Panc1 (cell line): ENCODE measurements around the gene MKRN2OS. TPM values are rescaled to one million over a fixed set of nuclear protein-coding genes. Genes with fewer than 3 reads are reported as not detected.

Experiments
- ATAC-seq: fragments of 200-7000 bp; cut with Tn5 transposase; 2 replicates; pipeline ENCODE4 v1.9.1; 2020; ENCODE audit warnings: mild to moderate bottlenecking, moderate library complexity
- BruUV-seq: library from RNA; stranded (reverse); fragments of 400-500 nt; replicated peaks from 2 replicates; lab custom pipeline; 2021; lab: Mats Ljungman, UMichigan
- CTCF ChIA-PET: fragments of 300-600 bp; sonication (Branson Sonifier 250); formaldehyde crosslinking; loops from one replicate; lab custom pipeline; 2022; ENCODE audit warnings: antibody characterized with exemption; lab: Charles Lee
- POLR2A ChIA-PET: fragments of 300-600 bp; sonication (Branson Sonifier 250); formaldehyde crosslinking; loops from one replicate; lab custom pipeline; 2022; ENCODE audit warnings: antibody characterized with exemption; lab: Charles Lee
- DNase-seq: peaks from one replicate; pipeline ENCODE4 v3.0.0-alpha.2; 2010; ENCODE audit warnings: low read depth, low spot score
- H3K27ac ChIP-seq: 2 replicates; pipeline ENCODE4 v1.5.1; 2011; ENCODE audit warnings: mild to moderate bottlenecking, low read length, inconsistent platforms
- H3K27me3 ChIP-seq: fragments of 200-500 bp; sonication (Bioruptor generic); 2 replicates; pipeline ENCODE4 v1.6.0; 2014; ENCODE audit warnings: low read length, inconsistent platforms; ENCODE audit not compliant: control insufficient read depth, insufficient read depth
- H3K36me3 ChIP-seq: fragments of 200-500 bp; sonication (Bioruptor generic); 2 replicates; pipeline ENCODE4 v1.5.1; 2014; ENCODE audit warnings: inconsistent platforms, mild to moderate bottlenecking, low read length, moderate library complexity; ENCODE audit not compliant: control insufficient read depth, insufficient read depth
- H3K4me1 ChIP-seq: 2 replicates; pipeline ENCODE4 v1.5.1; 2011; ENCODE audit warnings: inconsistent platforms, mild to moderate bottlenecking, low read length, moderate library complexity; ENCODE audit not compliant: control insufficient read depth, insufficient read depth
- H3K4me3 ChIP-seq, 2 experiments: 2 replicates each; pipeline ENCODE4 v1.5.1; 2011 to 2012; ENCODE audit warnings: low read depth in 2 of 2, low read length in 2 of 2, mild to moderate bottlenecking in 2 of 2, inconsistent platforms in 1 of 2, moderate library complexity in 1 of 2
- H3K9me3 ChIP-seq: fragments of 200-500 bp; sonication (Bioruptor generic); 2 replicates; pipeline ENCODE4 v1.5.1; 2014; ENCODE audit warnings: low read depth, mild to moderate bottlenecking, inconsistent platforms, low read length, moderate library complexity; ENCODE audit not compliant: control insufficient read depth, insufficient read depth
- CTCF ChIP-seq: fragments of 450-650 bp; IDR thresholded peaks from 2 replicates; pipeline ENCODE4 v1.5.1; 2017; ENCODE audit warnings: mild to moderate bottlenecking
- POLR2AphosphoS5 ChIP-seq: IDR thresholded peaks from 2 replicates; pipeline ENCODE4 v1.6.1; 2012; ENCODE audit warnings: mild to moderate bottlenecking, low read depth, low read length, moderate library complexity
- REST ChIP-seq, 2 experiments: IDR thresholded peaks; 2 replicates each; pipeline ENCODE4 v1.6.1; 2011 to 2012; ENCODE audit warnings: low read depth in 2 of 2, control low read depth in 1 of 2, low read length in 1 of 2, mild to moderate bottlenecking in 1 of 2, moderate library complexity in 1 of 2; ENCODE audit not compliant: insufficient read depth in 1 of 2
- SIN3A ChIP-seq: IDR thresholded peaks from 2 replicates; pipeline ENCODE4 v1.6.1; 2012; ENCODE audit warnings: low read depth, mild to moderate bottlenecking, low read length, moderate library complexity, borderline replicate concordance; ENCODE audit not compliant: insufficient read depth
- TCF7L2 ChIP-seq: IDR thresholded peaks from 2 replicates; pipeline ENCODE4 v1.6.1; 2011; ENCODE audit warnings: mild to moderate bottlenecking, low read depth, low read length, inconsistent platforms
- in situ Hi-C: cut with HindIII; loops from 2 replicates; pipeline ENCODE4 v1.10.0; 2016; ENCODE audit warnings: low sequenced_read_pairs, low pct_unique_long_range_greater_than_20kb
- intact Hi-C: fragments of 100-400 bp; cut with micrococcal nuclease; formaldehyde crosslinking; loops from one replicate; pipeline ENCODE4 v1.10.0; 2022; ENCODE audit not compliant: unreplicated experiment
- total RNA-seq: library from RNA; stranded (reverse); gene quantifications from one replicate; pipeline ENCODE4 v1.2.1, GENCODE V29; 2021; ENCODE audit not compliant: unreplicated experiment

Gene MKRN2OS
- total RNA-seq, 1 experiment from 2014 or later = not detected

- peak; percentile 39 for ATAC-seq
- DNase-seq = no peak
- Histone ChIP-seq H3K27me3 (no peaks in the 10 kb centered on the region), H3K27ac (peak overlapping the region; percentile 81), H3K4me3 (peak overlapping the region; percentile 88 to 89), H3K36me3 (peaks cover 3% of the 10 kb centered on the region; the same call in 1 of the 2 replicates), H3K9me3 (no peaks in the 10 kb centered on the region), H3K4me1 (peaks cover 28% of the 10 kb centered on the region)
- in situ Hi-C loops = no loop called here
- TF ChIP-seq SIN3A (no peak), POLR2AphosphoS5 (no peak), REST (IDR thresholded peaks at IDR 0.05; ENCODE audit: insufficient read depth in 1 of 2, low read depth in 2 of 2, low read length in 1 of 2) (no peak), CTCF (no peak), TCF7L2 (no peak)
- intact Hi-C loops = no loop called here
- CTCF ChIA-PET = no interaction called here
- BruUV-seq = no TSS peak
- POLR2A ChIA-PET = no interaction called here
Observed at GRCh38 chr3:12556314-12556689, 11.0 kb upstream of the MKRN2OS start.

GRCh38 chr3:12553921-12554391 lies 8.7 kb upstream of the MKRN2OS start:
- ChIA-PET POLR2A (interaction anchor here (0.6 kb wide), 1 partner anchor 270 kb away, joined by 3 read pairs; no protein-coding TSS in a partner anchor), CTCF (no interaction called here)
- Histone ChIP-seq H3K4me1 (peaks cover 14% of the 10 kb centered on the region), H3K36me3 (peaks cover 3% of the 10 kb centered on the region; the same call in 1 of the 2 replicates), H3K9me3 (no peaks in the 10 kb centered on the region), H3K4me3 (peak overlapping the region; percentile 49 to 57), H3K27me3 (no peaks in the 10 kb centered on the region), H3K27ac (peak overlapping the region; percentile 61; the same call in 1 of the 2 replicates)
- in situ Hi-C loops = no loop called here
- no peak for DNase-seq
- intact Hi-C loops = no loop called here
- TF ChIP-seq CTCF = no peak
- TF ChIP-seq REST (IDR thresholded peaks at IDR 0.05; ENCODE audit: insufficient read depth in 1 of 2, low read depth in 2 of 2, low read length in 1 of 2) = no peak
- TF ChIP-seq TCF7L2 = no peak
- ATAC-seq = peak; percentile 8; the same call in 1 of the 2 replicates
- BruUV-seq = no TSS peak
